Measurements from ENCODE around the gene PRR16.
"Not testable (repeated sequence)": the region's sequence is repeated elsewhere in the genome, so short reads cannot be mapped to it uniquely, and the experiment has no call there.

DNA sequence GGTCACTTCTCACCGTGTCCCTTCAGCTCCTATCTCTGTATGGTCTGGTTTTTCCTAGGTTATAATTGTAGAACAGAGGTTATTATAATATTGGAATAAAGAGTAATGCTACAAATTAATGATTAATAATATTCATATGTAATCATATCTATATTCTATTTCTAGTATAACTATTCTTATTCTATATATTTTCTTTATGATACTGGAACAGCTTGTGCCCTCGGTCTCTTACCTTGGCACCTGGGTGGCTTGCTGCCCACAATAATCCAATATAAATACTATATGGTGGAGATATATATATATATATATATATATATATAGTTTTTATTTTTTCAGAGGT, 5.6 kb upstream of the PRR16 start:
- not testable (repeated sequence) for TF ChIP-seq IKZF4 (CRISPR knock-in tag; IDR thresholded peaks at IDR 0.05; ENCODE audit: borderline replicate concordance, low read depth, not compliant biosample characterization); IRF2 (CRISPR knock-in tag; IDR thresholded peaks at IDR 0.05); ZSCAN25 (CRISPR knock-in tag; IDR thresholded peaks at IDR 0.05); FOXA1 (IDR thresholded peaks at IDR 0.05); FOXA1 (CRISPR knock-in tag; IDR thresholded peaks at IDR 0.05); CTCF (CRISPR knock-in tag; IDR thresholded peaks at IDR 0.05); EZH2 (conservative IDR thresholded peaks at IDR 0.05; ENCODE audit: low read depth, low read length); ZNF776 (CRISPR knock-in tag; IDR thresholded peaks at IDR 0.05); REST (IDR thresholded peaks at IDR 0.05; ENCODE audit: borderline replicate concordance in 1 of 2, low read depth in 1 of 2, low read length in 2 of 2); USF2 (IDR thresholded peaks at IDR 0.05; ENCODE audit: low read depth, low read length); USF2 (CRISPR knock-in tag; IDR thresholded peaks at IDR 0.05; ENCODE audit: borderline replicate concordance); POLR2AphosphoS5 (IDR thresholded peaks at IDR 0.05; ENCODE audit: low read depth, low read length); ZNF17 (CRISPR knock-in tag; IDR thresholded peaks at IDR 0.05); ZMYM2 (CRISPR knock-in tag; IDR thresholded peaks at IDR 0.05)
- TF ChIP-seq, protein P1, sequence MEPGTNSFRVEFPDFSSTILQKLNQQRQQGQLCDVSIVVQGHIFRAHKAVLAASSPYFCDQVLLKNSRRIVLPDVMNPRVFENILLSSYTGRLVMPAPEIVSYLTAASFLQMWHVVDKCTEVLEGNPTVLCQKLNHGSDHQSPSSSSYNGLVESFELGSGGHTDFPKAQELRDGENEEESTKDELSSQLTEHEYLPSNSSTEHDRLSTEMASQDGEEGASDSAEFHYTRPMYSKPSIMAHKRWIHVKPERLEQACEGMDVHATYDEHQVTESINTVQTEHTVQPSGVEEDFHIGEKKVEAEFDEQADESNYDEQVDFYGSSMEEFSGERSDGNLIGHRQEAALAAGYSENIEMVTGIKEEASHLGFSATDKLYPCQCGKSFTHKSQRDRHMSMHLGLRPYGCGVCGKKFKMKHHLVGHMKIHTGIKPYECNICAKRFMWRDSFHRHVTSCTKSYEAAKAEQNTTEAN (CRISPR knock-in tag; conservative IDR thresholded peaks at IDR 0.05) = not testable (repeated sequence)
